GM19324 (cell line): Measurements from ENCODE around the gene DPT.
"Not testable (repeated sequence)": the region's sequence is repeated elsewhere in the genome, so short reads cannot be mapped to it uniquely, and the experiment has no call there.

ENCODE experiments used
- ATAC-seq: cut with Tn5 transposase; IDR thresholded peaks from one replicate; pipeline ENCODE4 v1.9.1; 2021; ENCODE audit warnings: mild to moderate bottlenecking, moderate library complexity; ENCODE audit not compliant: unreplicated experiment, low FRiP score

The DPT gene

DNA sequence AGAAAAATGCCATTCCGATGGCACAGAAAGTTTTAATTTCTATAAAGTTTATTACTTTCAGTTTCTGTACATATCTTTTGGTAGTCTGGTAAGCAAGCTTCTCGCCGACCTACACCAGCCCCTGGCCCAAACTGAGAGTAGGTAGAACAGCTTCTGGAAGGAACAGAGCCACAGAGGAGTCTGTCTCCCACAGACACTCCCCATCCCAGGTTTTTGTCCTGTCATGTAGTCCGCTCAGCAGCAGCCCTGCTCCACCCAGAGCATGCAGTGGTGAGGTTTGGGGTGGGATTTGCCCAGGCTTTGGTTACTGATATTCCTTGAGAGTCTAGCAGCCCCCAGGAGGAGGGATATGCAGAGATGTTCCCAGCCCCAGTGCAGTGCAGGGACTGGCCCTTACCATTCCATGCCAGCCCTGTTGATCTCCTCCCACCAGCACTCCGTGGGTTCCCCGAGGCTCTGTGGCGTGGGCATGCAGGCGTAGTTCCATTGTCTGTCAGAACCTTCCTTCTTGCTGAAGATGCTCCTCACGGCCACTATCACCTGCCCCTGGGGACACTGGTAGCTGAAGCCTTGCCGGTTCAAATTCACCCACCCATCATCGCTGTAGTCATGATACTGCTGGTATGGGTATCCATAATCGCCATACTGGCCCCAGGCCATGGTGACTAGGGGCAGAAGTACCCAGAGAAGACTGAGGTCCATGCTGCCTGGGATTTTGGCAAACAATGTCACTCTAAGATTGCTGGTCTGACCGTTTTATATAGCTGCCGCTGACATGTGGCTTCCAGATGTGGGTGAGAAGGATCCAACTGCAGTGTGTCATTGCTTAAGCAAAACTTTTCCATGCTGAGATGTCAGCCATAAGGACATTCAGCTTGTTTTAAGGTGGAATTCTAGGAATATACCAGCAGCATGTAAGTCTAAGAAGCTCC, at the start of gene DPT:
DPT (minus strand) TSS at position 734 of the 932 bp plus-strand sequence; CDS start at position 702, 32 bp downstream.
- ATAC-seq: no peak

DNA sequence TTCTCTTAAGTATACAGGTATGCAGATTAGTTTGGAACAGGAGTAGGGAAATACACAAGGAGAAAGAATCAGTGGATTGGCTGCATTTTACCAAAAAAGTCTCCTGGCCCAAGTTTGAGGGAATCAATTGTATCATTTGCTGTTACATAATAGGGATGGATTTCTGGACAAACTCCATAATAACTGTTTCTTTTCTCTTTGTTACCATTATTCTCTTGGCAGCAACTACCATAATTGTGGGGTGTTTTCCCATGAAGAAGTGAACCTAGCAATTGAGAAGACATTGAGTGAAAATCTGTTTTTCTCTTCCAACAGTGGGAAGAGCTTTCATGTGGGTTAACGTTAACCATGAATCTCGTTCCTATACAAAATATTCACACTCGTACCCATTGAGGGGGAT, 46.4 kb upstream of the DPT start:
- ATAC-seq: no peak

DNA sequence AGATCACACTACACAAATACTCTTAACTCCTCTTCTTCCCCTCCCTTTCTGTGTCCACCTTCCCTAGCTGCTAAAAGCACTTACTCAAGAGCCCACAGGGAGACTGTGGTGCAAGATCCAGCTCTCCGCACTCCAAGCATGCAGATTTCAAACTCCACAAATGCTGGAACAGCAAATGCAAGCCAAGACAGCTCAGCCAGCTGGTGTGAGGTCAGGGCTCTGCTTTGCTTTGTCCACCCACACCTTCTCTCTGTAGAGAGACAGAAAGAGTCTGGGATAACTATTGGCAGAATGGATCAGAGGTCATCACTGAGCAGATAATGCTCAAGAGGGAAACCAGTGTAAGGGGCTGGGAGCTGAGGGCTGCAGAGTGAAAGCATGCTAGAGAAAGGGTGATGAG, 45.2 kb upstream of the DPT start:
- no peak for ATAC-seq

DNA sequence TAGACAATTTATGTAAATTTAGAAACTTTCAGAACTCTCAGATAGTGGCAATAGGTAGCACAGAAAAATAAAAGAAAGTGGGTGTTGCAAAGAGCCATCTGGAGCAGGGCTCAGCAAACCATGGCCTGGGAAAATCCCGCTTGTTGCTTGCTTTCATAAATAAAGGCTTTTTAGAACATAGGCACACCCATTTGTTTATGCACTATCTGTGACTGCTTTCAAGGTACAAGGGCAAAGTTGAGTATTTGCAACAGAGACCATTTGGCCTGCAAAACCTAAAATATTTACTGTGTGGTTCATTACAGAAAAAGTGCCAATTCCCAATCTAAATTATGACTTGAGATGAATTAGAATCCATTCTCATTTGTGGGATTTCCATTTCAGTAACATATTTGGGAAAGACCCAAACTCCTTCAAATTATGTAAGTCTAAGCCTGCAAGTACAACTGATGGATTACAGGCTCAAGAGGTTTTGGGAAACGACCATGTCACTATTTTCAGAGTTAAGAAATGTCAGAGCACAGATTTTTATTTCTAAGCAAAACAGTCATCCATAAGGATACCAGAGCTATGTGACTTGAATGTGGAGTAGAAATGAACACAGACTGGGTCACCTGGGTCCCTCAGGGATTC, 43.5 kb upstream of the DPT start:
- ATAC-seq: no peak

DNA sequence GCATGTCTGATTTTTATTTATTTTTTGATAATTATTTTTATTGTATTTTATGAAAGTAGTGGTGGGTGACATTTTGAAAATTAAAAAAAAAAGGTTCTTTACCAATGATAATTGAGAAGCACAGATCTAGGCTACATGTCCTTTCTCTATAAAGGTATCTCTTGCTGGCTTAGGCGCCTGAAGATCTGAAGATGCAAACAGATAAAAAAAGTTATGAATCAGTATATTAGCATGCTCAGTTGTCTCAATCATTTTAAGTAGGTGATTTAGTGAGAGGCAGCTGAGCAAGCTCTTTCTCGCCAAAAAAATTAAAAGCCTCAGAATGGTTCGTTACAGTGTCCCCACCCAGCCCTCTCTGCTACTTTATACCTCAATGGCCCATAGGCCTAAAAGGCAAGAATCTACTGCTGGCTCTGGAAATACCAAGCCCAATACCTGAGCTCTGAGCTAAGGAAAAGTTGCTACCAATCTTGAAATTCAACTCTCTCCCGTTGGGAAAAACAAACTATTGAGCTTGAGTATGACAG, 42.2 kb upstream of the DPT start:
- ATAC-seq: no peak

DNA sequence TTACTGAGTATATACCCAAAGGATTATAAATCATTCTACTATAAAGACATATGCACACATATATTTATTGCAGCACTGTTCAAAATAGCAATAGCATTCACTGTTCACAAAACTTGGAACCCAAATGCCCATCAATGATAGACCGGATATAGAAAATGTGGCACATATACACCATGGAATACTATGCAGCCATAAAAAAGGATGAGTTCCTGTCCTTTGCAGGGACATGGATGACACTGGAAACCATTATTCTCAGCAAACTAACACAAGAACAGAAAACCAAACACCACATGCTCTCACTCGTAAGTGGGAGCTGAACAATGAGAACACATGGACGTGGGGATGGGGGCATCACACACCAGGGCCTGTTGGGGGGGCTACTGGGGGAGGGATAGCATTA, 40.9 kb upstream of the DPT start:
- ATAC-seq: not testable (repeated sequence)

DNA sequence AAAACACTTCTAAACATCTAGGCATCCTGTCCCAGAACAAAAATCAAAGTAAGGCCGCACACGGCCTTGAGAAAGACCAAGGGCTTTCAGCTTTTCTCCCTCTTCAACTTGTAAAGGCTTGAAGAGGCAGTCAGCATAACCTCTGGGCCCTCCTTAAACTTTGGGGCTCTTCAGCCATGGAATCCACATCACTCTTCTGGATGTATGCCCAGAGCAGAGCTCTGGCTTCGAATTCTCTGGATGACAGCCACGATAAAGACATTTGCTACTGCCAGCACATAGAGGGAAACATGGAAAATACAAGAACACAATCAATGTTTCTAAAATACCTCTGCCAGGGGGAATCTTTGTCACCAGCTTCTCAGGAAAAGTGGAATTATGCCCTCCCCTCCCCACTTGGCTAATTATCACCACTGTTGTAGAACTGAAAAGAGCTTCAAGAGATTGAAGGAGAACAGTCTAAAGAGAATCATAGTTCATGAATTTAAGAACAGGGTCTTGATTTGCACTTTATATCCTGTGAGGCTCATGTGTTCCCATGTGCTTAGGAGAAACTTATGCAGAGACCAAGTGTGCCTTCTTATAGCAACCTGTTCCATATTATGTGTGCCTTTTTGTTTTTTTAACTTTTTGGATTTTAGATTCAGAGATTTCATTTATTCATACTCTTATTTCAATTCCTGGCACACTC, 39.0 kb upstream of the DPT start:
- ATAC-seq: no peak

DNA sequence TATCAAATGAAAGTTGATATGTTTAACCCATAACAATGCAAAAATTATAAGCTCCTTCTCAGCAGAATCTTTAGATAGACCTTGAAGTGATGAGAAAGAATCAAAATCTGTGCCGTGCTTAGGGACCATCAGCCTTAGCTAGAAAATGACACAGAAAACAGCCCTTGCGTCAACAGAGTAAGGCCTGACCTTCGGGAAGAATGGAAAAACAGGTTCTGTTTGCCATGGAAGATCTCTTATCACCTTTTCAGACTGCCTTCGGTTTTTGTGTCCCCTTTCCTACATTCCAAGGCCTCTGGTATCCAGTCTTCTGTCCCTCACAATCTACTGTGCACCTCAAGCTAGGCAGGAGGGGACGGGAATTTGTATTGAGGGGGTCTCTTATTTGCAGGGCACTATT, 37.6 kb upstream of the DPT start:
- ATAC-seq: no peak

DNA sequence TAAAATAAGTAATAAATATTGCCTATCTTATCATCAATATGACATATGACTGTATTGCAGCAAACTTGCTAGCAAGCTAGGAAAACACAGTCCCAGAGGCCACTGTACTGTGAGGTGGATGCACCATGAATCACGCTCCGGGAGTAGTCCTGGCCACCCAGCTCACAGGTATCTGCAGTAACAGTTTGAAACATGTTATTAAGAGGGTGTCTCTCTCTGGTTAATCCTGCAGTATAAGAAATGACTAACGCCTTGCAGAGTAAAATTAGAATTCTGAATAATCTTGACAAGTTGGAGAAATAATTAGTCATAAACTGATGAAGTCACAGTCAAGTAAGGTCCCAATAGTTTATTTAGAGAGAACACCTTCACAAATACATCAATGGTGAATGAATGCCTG, 34.0 kb upstream of the DPT start:
- no peak for ATAC-seq

DNA sequence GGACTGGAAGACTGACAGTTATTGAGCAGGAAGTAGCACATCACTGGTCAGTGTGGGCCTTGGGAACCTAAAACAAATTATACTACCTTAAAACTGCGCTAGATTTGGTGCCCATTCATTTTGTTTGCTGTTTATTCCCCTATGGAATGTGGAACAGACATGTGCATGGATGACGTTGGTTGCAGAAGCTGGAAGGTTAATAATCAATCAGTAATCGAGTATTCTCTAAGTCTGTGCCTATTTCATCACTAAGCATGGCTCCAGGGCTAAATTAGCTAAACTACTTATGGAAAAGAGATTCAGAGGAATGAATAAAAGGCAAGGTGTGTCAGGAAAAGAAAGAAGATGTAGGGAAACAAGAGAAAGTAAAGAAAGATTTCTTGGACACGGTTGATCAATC, 33.5 kb upstream of the DPT start:
- no peak for ATAC-seq

DNA sequence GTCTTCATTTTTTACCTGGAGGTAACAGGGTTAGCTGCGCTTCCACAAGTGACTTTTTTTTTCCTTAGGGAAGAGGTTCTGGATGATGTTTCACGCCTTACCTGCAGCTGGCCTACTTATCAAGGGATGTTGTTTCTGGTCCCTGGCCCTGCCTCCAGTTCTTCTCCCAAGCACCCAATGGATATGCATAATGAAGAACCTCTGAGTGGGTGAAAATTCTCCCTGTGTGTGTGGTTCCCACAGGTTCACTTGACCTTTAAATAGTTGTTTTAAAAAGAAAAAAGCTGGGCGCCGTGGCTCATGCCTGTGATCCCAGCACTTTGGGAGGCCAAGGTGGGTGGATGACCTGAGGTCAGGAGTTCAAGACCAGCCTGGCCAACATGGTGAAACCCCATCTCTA, 31.8 kb upstream of the DPT start:
- ATAC-seq: no peak

DNA sequence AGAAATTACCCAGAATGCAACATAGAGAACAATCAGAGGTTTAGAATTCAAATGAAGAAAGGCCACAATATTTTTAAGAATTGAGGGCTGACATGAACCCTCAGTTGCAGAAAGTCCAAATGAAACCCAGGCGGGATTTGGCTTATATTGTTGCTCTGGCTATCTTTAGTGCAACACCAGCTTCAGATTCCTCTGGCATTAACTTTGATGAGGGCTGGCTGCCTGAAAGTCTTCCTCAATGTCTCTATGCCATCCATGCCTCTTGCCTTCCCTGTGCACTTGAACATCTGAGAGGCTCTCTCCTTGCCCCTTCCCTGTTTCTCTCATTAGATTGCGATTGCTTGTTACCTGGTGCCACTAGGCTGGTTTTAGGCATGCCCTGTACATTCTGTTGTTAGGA, 31.2 kb upstream of the DPT start:
- no peak for ATAC-seq

DNA sequence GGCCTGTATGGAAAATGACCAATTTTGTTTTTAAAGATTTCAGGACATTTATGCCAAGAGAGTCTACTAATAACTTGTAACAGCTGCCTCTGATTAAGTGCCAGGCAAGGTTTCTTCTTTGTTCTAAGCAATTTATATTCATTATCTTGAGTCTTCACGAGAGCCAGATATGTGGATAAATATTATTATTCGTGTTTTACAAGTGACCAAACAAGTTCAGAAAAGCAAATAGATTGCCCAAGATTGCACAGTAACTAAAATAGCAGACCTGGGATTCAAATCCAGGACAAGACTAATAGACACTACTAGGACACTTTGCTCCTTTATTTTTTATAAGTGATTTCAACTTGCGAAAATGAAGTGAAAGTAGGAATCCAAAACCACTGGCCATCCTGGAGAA, 30.1 kb upstream of the DPT start:
- ATAC-seq: no peak

DNA sequence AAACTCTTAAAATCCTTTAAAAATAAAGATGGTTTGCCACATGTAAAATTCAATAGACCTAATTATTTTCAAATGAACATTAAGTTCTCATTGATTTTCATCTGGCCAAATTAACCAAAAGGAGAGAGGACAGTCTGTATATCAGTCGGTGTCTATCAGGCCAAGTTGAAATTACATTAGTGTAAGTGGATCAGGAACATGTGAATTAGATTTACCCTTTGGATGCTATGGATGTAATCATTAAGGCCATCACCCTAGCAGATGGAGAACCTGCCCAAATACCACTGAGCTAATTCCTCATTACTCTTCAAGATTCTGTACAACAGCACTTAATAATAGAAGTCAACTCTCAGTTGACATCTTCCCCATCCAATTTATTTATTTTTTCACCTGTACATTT, 29.5 kb upstream of the DPT start:
- no peak for ATAC-seq

DNA sequence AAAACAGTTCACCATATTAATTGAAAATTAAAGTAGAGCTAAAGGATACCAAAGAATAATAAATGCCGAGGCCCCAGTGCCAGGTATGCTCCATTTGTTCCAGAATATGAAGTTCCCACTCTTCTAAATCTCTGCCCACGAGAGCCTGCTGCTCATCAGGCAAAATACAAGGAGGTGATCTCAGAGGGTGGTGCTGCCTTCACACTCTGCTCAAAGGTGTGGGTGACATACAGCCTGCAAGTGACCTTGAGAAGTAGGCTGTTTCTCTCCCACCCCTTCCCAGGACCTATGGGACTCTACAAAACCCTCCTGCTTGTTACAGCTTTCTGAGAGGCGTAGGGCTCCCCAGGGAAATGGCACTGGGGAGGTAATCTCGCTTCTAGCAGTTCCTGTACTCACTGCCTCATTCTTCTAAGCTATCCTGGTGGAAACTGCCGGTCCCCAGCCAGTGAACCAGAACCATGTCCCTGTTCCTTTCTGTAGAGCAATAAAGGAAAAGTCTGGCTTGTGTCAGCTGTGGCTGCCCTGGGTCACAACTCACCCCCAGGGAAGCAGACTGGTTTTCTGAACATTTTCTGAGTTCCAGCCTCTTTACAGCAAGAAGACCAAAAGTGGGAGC, 26.9 kb upstream of the DPT start:
- no peak for ATAC-seq

DNA sequence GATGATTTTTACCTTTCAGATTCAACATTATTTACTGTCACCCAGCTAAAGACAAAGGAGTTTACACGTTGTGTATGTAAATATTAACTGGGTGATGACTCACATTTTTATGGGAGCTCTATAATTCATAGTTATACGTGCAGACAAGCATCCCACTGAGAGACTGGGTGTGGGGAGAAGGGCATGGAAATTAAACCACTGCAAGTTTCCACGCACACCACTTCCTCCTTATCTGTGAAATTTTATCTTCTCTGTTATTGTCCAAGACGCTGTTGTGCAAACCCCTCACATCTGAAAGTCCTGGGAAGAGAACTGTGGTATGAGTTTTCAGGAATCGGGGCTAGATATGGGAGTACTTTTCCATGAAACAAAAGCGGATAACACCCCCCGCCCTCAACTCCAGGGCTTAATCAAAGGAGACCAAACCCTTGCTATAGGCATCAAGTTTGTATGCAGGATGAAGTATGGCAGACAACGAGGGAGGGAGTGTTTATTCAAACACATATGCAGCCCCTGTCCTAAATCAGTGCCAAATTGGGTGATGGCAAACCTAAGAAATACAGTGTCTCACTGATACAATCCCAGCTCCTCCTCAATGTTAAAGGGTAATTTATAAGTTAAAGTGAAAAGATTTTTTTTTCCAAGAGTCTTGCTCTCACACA, 23.3 kb upstream of the DPT start:
- no peak for ATAC-seq

DNA sequence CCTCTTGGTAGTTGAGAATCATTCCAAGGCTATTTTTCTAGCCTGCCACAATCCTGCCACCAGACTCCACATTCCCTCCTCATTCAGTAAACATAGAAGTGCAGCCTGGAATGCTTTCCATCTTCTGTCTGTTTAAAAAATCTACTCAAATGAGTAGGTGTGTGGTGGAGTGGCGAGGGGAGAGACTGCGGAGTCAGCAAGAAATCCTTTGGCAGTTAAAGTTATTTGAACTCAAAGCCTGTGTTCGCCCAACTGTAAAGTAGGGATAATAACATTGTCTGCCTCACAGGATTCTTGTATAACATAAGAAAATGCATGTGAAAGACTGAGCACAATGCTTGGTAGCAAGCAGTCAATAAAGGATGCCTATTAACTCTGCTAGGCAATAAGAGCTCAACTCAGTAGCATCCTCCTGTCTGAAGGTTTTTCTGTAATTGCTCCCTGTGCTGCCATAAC, 22.2 kb upstream of the DPT start:
- no peak for ATAC-seq

DNA sequence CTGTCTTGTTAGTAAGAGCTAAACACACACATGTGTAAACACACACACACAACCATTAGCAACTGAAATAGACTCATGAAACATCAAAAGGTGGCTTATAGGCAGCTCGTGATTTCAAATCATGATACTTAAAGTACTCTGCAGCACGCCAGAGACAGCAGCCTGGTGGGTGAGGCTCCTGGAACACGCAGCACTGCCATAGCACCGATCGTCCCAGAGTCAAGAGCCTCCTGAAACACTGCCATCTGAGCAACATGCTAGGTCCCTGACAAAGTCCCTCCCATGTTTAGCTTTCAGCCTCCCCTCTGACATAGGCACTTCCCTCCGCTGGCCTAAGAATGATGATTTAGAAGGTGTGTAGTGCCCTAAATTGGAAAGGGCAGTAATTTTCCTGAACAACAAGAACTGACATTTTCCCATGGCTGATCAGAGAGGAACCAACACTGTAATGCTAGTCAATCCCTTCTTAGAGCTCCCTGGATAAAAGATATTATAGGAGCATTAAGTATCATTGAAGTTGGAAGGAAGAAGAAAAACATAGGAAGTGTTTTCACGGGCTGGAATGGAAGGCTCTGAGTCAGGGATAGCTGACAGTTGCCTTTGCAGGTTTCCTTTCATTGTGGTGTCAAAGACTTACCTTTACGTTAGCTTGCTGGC, 14.1 kb upstream of the DPT start:
- ATAC-seq: no peak

DNA sequence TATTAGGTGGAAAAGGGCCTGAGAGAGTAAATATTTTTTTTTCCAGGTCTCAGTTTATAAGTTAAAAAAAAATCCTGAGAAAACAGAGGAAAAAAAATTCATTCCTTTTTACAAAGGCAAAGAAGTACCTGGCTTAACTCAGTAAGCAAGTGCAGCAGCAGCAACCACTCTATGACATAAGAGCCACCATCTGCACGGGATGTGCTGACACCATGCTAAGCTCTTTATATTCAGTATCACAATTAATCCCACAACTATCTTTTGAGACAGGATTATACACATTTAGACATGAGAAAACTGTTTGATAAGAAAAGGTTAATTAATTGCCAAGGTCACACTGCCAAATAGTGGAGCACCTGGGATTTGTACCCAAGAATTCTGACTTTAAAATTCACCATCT, 13.4 kb upstream of the DPT start:
- no peak for ATAC-seq

DNA sequence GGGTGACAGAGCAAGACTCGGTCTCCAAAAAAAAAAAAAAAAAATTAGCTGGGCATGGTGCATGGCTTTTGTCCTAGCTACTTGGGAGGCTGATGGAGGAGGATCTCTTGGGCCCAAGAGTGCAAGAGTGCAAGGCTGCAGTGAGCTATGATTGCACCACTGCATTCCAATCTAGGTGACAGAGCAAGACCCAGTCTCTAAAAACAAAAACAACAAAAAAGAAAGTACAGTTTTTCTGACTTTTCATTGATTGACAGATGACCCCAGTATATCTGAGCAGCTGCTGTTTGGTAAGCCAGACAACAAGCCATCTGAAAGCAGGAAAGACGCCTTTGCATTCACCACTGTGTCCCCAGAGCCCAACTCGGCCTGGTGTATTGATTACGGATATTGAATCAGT, 10.9 kb upstream of the DPT start:
- no peak for ATAC-seq
